ENCODE data around the gene RGMA. TPM values are rescaled to one million over a fixed set of nuclear protein-coding genes. Genes with fewer than 3 reads are reported as not detected.
"Not testable (repeated sequence)": the region's sequence is repeated elsewhere in the genome, so short reads cannot be mapped to it uniquely, and the experiment has no call there.

RGMA gene
- total RNA-seq, 2 donors from 2014 or later, result 37.7 to 67.1 TPM

DNA sequence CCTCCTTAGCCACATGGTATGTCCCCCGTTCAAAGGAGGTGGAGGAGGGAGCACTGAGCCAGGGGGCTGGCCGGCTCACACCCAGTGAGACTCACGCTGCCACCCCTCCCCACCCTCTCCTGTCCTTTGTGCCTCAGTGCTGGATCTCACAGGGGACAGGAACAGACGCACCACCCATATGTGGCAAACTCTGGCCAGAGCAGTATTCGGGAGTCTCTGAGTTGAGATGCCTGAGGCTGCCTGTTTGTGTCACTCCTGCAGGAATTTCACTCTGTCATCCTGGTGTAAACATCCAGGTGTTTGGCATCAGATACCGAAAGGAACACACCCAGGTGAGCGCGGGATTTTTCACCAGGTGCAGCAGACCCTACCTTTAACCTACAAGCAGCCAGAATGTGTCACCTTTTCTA is 25.7 kb downstream of the RGMA start:
- Histone ChIP-seq H3K27me3 (ENCODE audit: control insufficient read depth, insufficient read depth, low read length, poor library complexity, severe bottlenecking) (no peaks in the 10 kb centered on the region), H3K4me1 (ENCODE audit: control insufficient read depth, insufficient read depth, low read length) (peaks cover 28% of the 10 kb centered on the region), H3K36me3 (ENCODE audit: control insufficient read depth, insufficient read depth, low read length) (peaks cover 56% of the 10 kb centered on the region), H3K27ac (ENCODE audit: low read depth, low read length) (peak overlapping the region; percentile 21), H3K9ac (ENCODE audit: extremely low read depth, low read length, poor library complexity, severe bottlenecking) (peak overlapping the region; percentile 72), H3K9me3 (ENCODE audit: control insufficient read depth, low read length) (no peaks in the 10 kb centered on the region), H3K4me3 (ENCODE audit: low read length) (peak overlapping the region; percentile 57)
- DNase-seq, result peak; percentile 84
- Mint-ChIP-seq H3K27me3 (ENCODE audit: insufficient read depth) (no peaks in the 10 kb centered on the region), H3K9me3 (no peaks in the 10 kb centered on the region), H3K4me1 (peaks cover 59% of the 10 kb centered on the region), H3K27ac (peak overlapping the region; percentile 74), H3K36me3 (ENCODE audit: low read depth) (peaks cover 51% of the 10 kb centered on the region), H3K4me3 (no peak overlapping the region)
- 79 to 89% methylated on average over 5 to 8 of the region's 8 CpGs for WGBS, 2 experiments (ENCODE audit: insufficient coverage in 1 of 2, insufficient read length in 1 of 2)
- TF ChIP-seq, protein P1, sequence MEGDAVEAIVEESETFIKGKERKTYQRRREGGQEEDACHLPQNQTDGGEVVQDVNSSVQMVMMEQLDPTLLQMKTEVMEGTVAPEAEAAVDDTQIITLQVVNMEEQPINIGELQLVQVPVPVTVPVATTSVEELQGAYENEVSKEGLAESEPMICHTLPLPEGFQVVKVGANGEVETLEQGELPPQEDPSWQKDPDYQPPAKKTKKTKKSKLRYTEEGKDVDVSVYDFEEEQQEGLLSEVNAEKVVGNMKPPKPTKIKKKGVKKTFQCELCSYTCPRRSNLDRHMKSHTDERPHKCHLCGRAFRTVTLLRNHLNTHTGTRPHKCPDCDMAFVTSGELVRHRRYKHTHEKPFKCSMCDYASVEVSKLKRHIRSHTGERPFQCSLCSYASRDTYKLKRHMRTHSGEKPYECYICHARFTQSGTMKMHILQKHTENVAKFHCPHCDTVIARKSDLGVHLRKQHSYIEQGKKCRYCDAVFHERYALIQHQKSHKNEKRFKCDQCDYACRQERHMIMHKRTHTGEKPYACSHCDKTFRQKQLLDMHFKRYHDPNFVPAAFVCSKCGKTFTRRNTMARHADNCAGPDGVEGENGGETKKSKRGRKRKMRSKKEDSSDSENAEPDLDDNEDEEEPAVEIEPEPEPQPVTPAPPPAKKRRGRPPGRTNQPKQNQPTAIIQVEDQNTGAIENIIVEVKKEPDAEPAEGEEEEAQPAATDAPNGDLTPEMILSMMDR (conservative IDR thresholded peaks at IDR 0.05), result no peak

DNA sequence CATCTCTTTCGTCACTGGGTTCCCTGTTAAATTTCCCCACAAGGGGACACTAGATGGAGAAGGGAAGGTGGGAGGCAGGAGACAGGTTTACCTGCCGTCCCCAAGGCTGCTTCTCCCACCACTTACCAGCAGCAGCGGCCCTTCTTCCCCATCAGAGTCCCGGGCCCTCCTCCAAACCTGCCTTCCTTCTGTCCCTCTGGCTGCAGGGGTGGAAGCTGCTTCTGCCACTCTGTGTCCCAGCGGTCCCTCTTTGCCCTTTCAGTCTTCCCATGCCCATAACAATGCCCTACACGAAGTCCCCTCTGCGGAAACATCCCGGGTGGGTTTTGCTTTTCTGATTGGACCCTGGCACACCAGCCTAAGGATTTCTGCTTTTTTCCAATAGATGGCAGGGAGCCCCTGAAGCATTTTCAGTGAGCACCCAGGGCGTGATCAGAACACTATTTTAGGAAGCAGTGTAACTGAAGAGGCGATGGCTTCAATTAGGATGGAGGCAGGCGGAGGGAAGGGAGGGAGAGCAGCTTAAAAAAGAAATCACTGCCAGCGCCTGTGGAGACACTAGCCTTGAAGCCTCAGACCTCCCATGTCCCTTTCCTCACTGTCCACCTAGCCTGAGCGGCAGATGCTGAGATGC is 26.3 kb downstream of the RGMA start:
- not testable (repeated sequence) for H3K4me3 ChIP-seq (ENCODE audit: low read length)

DNA sequence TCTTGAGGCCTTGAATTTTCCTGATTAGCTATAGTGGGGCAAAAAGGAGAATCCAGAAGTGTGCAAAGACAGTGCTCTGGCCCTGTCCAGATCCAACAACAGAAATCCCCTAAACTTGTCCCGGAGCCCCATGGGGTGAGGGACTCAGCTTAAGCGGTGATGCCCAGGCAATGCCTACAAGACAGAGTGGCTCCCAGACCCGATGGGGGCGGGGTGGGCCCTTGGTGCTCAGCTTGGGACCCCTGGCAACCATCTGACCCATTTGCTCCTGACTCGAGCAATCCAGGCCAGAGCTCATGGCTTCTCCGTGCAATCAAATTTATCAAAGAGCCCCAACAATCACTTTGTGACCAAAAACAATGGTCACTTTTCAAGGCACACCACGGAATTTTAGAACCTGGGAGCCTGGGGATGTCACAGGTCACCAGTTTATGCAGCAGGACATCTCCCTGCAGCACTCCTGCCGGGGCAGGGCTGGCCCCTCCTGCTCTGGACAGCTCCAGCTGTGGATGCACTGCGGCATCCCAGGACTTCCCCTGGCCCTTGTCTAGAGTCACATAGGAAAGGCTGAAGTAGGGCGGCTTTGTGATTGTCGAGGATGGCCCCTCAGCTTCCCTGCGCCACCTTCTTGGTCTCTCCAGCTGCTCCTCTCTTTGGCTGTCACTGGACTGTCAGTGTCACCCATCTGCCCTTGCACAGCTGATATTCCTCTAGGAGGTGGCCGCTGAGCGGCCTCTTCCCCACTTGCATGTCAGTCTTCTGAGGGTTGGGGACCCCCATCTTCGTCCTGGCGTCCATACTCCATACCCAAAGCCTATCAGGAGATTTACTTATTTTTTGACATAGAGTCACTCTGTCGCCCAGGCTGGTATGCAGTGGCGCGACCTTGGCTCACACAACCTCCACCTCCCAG is 28.4 kb downstream of the RGMA start:
- H3K36me3 Mint-ChIP-seq (ENCODE audit: low read depth), result peaks cover 54% of the 10 kb centered on the region
- no peaks in the 10 kb centered on the region for H3K9me3 Mint-ChIP-seq
- Histone ChIP-seq H3K27ac (ENCODE audit: low read depth, low read length) (peak overlapping the region; percentile 82), H3K36me3 (ENCODE audit: control insufficient read depth, insufficient read depth, low read length) (peaks cover 51% of the 10 kb centered on the region), H3K4me3 (ENCODE audit: low read length) (no peak overlapping the region), H3K4me1 (ENCODE audit: control insufficient read depth, insufficient read depth, low read length) (peaks cover 28% of the 10 kb centered on the region), H3K9me3 (ENCODE audit: control insufficient read depth, low read length) (no peaks in the 10 kb centered on the region), H3K27me3 (ENCODE audit: control insufficient read depth, insufficient read depth, low read length, poor library complexity, severe bottlenecking) (no peaks in the 10 kb centered on the region), H3K9ac (ENCODE audit: extremely low read depth, low read length, poor library complexity, severe bottlenecking) (no peak overlapping the region)
- H3K27ac Mint-ChIP-seq, result peak overlapping the region; percentile 55
- TF ChIP-seq, protein P1 (conservative IDR thresholded peaks at IDR 0.05), result no peak
- 83 to 86% methylated on average over 14 to 19 of the region's 19 CpGs for WGBS, 2 experiments (ENCODE audit: insufficient coverage in 1 of 2, insufficient read length in 1 of 2)
- peaks cover 61% of the 10 kb centered on the region for H3K4me1 Mint-ChIP-seq
- DNase-seq, result peak; percentile 64
- H3K27me3 Mint-ChIP-seq (ENCODE audit: insufficient read depth), result no peaks in the 10 kb centered on the region
- H3K4me3 Mint-ChIP-seq, result no peak overlapping the region

More for the DNA sequence above, 26.3 kb downstream of the RGMA start:
- not testable (repeated sequence) for H3K9ac ChIP-seq (ENCODE audit: extremely low read depth, low read length, poor library complexity, severe bottlenecking); H3K27me3 ChIP-seq (ENCODE audit: control insufficient read depth, insufficient read depth, low read length, poor library complexity, severe bottlenecking); H3K9me3 Mint-ChIP-seq; H3K27me3 Mint-ChIP-seq (ENCODE audit: insufficient read depth); H3K9me3 ChIP-seq (ENCODE audit: control insufficient read depth, low read length); DNase-seq
- Mint-ChIP-seq H3K36me3 (ENCODE audit: low read depth) (peaks cover 53% of the 10 kb centered on the region), H3K4me1 (peaks cover 61% of the 10 kb centered on the region), H3K27ac (peak overlapping the region; percentile 11), H3K4me3 (peak overlapping the region; percentile 16)
- peak overlapping the region; percentile 68 for H3K27ac ChIP-seq (ENCODE audit: low read depth, low read length)
- peaks cover 52% of the 10 kb centered on the region for H3K36me3 ChIP-seq (ENCODE audit: control insufficient read depth, insufficient read depth, low read length)
- WGBS, 2 experiments (ENCODE audit: insufficient coverage in 1 of 2, insufficient read length in 1 of 2), result 68 to 70% methylated on average over 6 to 10 of the region's 13 CpGs
- H3K4me1 ChIP-seq (ENCODE audit: control insufficient read depth, insufficient read depth, low read length), result peaks cover 28% of the 10 kb centered on the region

All from endodermal cell (in vitro differentiated cells).